GM18498 (cell line): ENCODE measurements around the gene HMGXB3.

ENCODE experiments used
- ATAC-seq: cut with Tn5 transposase; IDR thresholded peaks from one replicate; pipeline ENCODE4 v1.9.1; 2021; ENCODE audit warnings: mild to moderate bottlenecking, moderate library complexity; ENCODE audit not compliant: unreplicated experiment

Gene HMGXB3

DNA sequence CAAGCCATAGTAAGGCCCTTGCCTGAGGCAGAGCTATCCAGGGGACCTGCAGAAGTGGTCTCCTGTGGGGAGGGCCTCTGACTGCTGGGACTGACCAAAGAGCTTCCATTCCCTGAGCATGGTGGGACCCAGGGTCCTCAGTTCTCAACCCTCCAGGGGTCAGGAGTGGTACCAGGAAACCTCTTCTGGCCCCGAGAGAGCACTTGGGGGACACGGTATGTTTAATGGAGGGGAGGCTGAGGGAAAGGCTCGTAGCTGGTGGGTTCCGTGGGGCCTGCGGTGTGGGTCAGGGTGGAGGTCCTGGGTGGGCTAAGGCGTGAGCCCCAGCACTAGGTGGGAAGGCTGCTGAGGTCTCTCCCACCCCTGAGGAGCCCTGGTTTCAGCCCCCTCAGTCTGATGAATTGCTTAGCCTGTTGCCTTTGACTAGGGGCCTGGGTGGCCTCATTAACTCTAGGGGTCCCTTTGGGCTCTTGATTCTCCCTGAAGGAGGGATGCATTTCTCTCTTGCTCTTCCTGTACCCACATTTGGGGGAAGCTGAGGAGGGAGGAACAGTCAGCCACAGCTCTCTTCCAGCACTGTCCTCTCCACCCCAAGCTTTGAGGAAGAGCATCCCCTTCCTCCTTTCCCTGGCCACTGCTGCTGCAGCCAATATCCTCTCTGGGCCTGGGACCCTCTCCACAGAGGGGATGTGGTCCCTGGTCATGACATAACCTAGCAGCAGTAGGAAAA is 51.9 kb downstream of the HMGXB3 start:
- no peak for ATAC-seq

DNA sequence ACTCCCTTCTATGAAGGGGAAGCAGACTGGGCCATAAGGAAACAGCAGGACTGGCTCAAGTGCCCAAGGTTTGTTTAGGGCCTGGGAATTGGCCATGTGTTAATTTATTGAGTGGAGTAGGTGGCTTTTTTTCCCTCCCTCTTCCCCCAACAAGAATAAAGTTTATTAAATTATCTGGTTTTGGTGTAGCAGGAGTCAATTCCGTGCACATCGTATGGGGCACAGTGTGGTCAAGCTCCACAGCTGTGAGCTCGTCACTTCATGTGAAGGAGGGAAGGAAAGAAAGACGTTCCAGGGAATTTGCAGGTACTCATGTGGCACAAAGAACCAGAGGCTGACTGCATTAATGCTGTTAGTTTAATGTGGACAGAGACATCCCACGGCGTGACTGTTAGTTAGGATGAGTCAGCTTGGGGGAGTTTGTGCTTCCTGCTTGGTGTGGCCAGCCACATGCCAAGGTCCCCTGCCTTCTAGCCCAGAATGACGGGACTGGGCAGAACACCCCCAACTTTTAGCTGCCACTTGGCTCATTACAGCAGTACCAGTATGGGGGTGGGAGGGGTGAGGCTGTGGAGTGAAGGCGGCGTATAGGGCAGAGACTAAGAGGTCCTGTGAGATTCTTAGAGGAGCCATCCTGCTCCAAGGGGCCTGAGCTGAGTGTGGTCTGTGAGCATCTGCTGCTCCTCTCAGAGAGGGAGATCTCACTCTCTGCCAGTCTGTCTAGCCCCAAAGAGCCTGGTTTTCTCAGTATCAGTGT is 52.6 kb downstream of the HMGXB3 start:
- ATAC-seq: no peak

DNA sequence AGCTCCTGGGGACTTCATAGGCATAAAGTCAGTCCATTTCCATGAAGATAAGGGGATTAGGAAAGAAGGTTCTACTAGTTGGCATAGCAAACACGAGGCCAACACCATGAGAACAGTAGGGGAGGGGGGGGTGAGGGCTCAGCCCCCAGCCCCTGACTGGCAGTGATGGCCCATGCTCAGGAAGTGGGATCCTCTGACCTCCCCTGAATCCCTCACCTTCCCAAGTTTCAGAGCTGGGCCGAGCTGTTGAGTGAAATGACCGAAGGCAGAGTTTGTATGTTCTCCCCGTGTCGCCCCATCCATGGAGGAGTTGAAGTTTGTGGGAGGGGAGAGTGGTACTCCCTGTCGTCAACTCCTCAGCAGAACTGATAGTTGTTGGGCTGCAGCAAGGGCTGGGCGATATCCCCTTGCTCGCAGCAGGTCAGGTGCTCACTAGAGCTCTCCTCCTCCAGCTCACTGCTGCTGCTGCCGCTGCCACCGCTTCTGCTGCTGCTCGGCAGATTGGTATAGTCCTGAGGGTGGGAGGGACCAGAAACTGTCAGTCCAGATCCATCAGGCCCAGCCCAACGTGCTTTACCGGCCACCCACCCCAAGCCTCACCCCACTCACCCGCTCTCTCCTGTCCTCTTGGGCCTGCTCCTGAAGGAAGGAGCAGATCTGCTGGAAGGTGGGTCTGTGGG is 53.3 kb downstream of the HMGXB3 start:
- no peak for ATAC-seq

DNA sequence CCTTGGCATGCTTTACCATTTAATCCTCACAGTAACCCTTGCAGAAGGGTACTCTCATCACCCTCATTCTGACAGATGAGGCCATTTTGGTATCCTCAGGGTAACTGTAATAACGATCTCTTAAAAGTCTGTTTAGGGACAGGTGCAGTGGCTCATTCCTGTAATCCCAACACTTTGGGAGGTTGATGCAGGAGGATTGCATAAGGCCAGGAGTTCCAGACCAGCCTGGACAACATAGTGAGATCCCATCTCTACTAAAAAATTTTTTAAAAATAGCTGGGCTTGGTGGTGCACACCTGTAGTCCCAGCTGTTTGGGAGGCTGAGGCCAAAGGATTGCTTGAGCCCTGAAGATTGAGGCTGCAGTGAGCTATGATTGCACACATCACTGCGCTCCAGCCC is 54.0 kb downstream of the HMGXB3 start:
- ATAC-seq: no peak

DNA sequence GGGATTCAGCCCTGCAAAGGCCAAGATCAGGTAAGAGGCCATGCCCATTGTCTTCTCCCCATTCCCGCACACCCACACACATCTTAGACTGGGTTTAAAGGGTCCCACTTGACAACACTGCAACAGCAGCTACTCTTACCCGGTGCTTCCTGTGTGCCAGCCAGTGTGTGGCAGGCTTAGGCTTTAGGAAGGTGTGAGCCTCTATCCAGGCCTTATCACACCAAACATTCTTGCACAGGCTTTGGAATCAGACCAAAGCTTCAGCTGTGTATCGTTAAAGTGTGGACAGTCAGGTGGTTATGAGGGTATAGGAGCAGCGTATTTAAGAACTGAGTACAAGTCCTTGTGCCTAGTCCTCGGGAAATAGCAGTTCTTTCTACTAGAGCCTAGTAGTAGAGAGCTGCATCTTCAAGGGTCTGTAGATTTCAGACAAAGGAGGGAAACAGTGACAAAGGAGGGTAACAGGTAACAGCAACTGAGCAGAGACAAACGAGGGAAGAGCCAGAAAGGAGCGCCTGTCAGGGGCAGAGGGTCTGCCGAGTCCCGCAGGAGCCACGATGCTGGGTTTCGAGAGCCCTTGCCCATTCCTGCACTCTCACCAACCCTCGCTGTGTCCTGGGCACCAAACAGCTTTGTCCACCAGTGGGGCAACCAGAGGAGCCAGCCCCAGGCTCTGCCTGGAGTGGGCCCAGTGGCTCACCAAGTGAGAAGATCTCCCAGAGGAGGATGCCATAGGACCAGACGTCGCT is 55.0 kb downstream of the HMGXB3 start:
- no peak for ATAC-seq

DNA sequence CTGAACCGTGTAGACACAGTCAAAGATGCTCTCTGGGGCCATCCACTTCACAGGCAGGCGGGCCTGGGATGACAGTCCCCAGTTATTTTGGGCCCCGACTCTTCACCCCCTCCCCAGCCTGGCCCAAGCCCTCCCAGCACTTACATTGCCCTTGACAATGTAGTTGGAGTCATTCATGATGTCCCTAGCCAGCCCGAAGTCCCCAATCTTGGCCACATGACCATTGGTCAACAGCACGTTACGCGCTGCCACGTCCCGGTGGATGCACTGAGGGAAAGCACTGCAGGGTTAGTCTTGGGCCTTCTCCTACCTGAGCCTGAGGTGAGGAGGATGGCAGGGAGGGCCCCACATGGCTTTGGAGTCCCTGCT is 55.5 kb downstream of the HMGXB3 start:
- no peak for ATAC-seq

DNA sequence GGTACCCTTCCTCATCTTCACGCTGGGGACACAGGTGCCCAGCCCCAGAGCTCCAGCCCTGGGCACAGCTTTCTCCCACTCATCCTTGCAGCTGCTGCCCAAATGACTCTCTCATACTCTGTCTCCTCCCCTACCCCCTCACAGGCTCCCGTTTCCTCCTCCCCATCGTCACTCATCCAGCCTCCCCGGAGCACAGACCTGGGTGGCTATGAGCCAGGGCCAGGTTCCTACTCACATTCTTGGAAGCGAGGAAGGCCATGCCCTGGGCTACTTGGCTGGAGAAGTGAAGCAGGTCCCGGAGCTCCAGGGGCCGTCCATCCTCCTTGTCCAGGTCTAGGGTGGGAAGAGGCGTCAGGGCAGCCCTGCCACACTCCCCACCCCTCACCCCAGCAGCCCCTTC is 56.5 kb downstream of the HMGXB3 start:
- no peak for ATAC-seq

DNA sequence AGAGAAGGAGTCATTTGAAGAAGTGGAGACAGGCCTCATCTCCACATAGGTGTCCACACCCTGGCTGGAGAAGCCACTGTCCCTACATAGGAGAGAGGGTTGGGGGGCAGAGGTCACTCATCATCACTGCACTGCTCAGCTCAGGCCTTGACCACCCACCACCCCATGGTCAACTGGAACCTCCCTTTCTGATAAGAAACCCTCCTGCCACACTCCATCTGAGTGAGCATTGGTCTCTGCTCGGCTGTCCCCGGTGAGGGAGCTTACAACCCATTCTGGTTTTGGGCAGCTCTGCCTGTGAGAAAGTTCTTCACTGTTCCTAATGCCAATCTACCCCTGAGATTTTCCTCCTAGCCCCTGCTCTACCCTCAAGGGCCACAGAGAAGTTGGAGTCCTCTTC is 57.0 kb downstream of the HMGXB3 start:
- ATAC-seq: no peak

DNA sequence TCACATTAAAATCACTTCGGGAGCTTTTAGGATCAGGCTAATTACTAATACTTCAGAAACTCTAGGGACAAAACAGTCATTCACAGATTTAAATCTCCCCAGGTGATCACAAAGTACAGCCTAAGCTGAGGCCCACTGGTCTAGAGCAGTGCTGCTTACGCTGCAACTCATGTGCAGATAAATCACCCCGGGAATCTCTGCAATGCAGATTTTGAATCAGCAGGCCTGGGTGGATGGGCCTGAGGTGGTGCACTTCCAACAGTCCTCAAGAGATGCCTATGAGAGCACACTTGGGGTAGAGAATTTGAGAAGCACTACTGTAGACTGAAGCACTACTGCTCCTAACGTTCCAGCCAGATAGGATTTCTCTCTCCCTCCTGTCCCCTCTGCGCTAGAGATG is 57.5 kb downstream of the HMGXB3 start:
- no peak for ATAC-seq

DNA sequence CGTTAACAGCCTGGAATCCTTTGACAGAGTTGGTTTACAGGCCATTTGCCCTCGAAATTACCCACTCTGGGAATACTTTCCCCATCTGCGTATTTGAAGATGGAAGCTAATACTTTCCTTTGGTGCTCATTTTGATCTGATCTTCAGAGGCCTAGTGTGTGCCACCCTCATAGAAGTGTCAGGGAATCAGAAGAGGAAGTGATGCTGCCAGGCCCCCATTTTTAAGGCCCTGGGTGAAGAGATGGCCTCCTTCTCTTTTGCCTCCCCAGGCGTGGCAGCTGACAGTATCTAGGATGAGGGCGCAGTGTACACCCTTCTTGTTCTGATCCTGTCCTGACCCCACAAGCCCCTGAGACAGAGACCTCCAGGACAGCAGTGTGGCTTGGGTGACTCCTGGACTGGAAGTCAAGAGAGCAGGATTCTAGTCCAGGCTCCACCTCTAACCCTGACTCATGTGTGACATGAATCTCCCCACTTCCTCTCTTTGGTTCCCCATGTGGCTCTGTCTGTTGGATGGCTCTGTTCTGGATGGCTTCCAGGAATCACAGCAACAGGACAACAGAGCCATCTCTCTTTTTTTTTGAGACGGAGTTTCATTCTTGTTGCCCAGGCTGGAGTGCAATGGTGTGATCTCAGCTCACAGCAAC is 58.1 kb downstream of the HMGXB3 start:
- no peak for ATAC-seq

DNA sequence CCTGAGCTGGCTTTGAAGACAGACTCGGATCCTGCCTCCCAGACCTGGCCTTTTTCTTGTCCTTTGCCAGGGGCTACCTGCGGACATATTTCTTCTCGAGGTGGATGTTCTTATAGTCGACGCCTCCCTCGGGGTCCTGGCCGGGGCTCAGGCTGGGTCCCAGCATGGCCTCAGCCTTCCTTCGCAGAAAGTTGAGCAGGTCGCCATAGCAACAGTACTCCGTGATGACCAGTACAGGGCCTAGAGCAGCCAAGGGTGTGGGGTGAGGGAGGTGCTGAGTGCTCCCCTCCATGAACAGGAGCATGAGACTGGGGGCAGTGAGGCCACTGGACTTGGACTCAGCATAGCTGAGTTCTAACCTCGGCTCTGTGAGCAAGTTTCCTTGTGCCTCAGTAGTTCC is 59.1 kb downstream of the HMGXB3 start:
- no peak for ATAC-seq

DNA sequence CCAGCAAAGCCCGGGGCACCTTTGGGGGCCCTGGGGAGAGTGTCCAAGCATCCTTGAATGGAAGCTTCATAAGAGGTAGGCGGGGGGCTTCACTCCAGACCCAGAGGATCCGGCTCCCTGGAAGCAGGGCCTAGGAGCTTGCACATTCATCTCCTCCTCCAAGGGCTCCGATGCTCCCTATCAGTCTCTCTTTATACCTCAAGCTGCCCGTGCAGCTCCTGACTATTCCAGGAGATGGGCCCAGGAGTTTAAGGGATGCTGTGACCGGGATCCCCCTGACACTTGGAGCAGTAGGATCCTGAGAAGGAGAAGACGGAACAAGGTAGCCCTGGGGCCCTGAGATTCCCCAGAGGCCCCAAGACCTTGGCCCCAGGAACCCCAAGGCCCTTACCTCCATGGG is 59.9 kb downstream of the HMGXB3 start:
- ATAC-seq: no peak

DNA sequence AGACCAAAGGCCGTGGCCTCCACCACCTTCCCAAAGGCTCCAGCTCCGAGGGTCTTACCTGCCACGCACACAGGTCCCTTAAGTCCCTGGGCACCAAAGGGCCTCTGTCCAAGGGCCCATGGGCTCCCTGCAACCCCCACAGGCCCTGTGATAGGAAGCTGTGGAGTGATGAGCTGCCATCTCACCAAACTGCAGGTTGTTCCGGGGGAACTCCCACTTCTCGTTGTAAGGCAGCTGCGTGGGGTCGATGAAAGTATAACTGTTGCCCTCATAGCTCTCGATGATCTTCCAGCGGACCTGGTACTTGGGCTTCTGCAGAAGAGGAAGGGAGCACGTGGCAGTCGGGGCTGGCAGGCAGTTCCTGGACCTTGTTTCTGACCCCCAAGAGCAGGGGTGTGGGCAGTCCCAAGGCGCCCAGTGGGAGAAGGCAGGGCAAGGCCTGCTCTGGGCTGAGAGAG is 61.0 kb downstream of the HMGXB3 start:
- no peak for ATAC-seq

DNA sequence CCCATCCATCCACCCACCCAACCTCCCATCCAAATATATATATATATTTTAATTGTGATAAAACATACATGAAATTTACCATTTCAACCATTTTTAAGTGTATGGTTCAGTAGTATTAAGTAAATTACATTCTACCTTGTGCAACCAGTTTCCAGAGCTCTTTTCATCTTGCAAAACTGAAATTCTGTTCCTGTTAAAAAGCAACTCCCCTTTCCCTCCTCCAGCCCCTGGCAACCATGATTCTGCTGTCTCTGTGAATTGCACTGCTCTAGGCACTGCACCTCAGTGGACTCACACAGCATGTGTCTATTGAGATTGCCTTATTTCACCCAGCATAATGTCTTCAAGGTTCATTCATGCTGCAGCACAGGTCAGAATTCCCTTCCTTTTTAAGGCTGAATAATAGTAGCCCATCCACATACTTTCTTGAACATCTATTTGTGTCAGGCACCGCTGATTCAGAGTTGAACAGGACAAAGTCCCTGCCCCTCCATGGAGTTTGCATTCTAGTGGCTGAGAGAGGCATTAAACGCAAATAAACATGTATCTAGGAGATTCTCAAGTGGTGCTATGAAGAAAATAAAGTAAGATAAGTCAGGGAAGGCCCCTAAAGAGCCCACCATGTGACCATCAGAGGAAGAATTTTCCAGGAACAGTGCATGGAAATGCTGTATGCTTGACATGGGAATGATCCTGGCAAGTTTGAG is 61.8 kb downstream of the HMGXB3 start:
- no peak for ATAC-seq

DNA sequence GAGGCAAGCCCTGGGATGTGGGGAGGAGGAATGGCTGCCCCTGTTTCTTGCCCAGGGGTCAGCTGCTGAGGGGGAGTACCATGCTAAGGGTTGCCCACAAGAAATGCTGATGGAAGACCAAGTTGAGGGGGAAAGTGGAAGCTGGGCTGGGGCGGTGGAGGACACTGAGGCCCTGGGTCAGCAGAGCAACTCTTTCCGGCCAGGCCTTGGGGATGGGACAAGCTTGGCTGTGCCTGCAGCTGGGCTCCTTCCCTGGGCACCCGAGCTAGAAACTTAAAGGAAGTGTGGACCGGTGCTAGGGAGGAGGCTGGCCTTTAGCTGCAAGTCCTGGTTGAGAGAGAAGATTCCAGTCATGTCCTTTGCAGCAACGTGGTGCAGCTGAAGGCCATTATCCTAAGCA is 63.1 kb downstream of the HMGXB3 start:
- no peak for ATAC-seq

DNA sequence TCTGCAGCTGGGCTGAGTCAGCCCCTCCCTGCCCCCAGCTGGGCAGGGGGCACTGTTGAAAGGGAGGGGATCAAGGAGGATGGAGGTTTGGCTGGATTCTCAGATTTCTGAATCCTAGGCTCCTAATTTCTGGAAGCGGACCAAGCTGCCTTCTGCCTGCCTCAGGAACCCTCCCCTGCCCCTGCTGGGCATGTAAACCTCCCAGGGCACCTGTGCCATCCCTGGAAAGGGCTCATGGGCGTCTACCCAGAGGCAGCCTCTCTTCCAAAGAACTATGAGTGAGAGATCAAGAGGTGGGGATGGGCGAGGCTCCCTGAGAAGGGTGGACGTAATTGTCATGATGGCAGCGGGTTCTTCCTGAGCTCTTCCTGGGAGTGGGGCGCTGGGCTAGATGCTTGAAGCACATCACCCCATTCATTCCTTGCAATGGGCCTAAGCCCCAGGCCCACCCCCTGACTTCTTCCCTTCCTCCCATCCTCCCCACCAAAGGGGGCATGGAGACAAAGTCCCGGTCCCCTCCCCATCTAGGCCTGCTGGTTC is 64.2 kb downstream of the HMGXB3 start:
- no peak for ATAC-seq

DNA sequence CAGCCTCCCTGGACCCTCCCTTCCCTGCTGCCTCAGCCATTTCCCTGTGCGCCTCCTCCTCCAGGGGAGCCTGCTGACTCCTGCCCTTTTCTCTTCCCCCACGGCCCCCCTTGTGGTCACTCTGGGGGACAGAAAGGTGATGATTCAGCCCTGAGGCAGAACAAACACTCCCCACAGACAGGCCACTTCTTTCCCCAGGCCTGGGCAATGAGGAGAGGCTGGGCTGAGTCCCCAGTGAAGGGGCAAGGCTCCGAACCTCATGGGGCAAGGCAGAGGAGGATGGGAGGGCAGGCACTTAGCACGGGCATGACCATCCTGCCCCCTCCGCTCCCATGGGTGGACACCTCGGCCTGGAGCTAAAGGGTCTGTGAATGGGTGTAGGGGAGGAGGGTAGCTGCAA is 64.8 kb downstream of the HMGXB3 start:
- ATAC-seq: no peak

DNA sequence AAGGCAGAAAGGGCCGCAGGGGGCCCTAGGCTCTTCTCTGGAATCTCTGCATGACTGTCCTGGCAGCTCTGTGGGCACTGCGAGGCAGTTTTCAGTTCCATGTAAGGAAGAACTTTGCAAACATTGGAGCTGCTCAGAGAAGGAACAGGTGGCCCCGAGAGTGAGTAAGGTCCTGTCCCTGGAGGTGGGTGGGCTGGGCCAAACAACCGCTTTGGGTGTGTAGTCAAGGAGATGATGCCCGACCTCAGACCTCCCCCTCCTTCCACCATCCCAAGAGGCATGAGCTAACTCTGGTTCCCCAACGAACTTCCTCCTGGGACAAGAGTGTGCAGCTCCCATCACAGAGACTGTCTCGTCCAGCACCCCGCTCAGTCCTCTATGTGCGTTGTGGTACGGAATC is 65.3 kb downstream of the HMGXB3 start:
- ATAC-seq: no peak

DNA sequence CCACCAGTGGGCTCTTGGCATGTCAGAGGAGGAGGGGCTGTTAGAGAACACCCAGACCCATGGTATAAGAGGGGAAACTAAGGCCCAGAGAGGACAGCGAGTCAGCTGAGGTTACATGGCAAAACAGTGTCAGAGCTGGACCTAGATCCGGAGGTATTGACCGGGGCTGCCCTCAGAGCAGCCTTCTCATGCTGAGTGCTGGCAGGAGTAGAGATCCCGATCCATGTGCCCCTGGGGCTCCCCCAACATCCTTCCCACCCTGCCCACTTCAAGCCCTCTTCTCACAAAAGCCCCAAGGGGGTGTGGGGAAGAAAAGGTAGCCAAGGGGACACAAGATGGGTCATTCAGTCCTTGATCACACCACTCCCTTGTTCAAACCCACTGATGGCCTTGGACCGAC is 65.9 kb downstream of the HMGXB3 start:
- ATAC-seq: no peak

DNA sequence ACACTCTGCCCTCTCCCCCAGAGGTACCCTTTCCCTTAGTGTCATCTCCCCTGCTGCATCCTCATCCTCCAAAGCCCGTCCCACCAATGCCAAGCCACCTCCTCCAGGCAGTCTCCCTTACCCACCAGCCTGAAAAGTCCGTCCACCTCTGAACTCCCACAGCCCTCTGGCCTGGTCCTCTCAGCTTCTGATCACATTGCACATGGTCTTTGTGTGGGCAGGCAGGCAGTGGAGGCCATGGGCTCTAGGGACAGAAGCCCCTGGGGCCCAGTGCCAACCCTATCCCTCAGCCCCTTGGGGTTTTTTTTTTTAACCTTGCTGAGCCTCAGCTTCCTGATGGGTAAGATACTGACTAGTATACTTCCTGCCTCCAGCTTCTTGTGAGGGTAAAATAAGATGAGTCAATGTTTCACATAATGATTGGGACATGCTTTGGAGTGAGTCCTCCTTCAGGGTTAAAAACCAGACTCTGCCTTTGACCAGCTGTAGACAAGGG is 66.4 kb downstream of the HMGXB3 start:
- no peak for ATAC-seq
